Head of caudate nucleus (tissue), 42 donors: ENCODE results near the gene HAND2.

Experiments
- DNase-seq, 42 donors: peaks; one replicate each; pipeline versions ENCODE4 v3.0.0 to v3.0.0-alpha.2; 2020 to 2021; ENCODE audit warnings: mixed read lengths in 7 of 42
- intact Hi-C: fragments of 100-400 bp; cut with DNase I; formaldehyde crosslinking; loops from one replicate; pipeline ENCODE4 v1.15.0; 2022

HAND2 gene

DNA sequence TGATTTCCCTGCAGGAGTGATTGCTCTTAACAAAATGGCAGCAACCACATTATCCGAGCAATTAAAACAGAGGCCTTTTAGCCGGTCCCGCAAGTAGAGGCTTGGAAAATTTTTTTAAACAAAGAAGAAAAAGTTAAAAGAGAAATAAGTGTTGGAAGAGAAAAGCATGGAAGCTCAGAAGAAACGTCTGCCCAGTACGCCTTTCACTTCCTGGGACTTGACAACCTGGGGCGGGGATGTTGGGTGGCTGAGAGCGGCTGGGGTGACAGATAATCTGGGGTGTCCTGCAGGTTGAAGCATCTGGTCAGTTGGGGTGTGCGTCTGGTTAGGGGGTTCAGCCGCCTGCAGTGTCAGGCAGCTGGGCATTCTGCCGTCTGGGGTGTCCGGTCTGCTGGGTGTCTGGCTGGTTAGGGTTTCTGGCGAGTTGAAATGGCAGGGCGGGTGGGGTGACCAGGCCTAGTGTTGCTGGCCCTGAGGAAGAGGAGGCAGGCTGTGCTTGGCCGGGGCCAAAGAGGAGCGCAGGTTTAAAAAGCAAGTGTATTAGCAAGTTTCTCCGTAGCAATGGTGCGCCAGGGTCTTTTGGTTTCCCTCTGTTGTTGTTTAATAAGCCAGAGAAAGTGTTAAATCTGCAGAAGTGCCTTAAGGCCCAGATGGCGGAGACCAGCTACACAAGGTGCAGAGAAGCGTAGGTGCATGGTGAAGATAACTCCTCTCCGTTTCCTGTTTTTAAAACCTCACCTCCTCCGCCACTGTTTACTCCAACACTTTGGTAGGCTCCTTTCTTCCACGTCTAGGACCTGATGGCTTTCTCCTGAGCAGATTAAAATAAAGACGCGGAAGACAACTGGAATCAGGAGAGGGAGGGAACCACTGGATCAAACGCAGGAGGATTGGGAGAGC is 5.6 kb downstream of the HAND2 start:
- intact Hi-C loops: no loop called here

DNA sequence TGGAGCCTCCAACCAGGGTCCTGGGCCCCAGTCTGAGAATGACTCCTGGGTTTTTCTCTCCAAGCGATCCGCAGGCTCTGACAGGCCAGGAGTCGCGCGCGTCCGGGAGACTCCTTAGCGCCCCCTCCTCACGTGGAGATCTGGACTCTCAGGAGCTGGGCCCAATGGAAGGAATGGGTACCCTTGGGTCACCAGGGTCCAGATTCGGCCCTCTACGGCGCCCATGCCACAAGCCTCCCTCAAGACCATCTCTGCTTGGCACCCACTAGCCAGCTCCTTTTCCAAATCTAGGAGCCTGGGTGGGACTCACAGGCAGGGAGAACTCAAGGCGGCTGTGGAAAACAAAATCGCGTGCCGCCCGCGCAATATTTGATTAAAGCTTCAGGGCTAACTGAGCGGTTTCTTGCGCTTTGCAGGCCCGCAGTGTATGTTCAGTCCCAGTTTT is 7.1 kb downstream of the HAND2 start:
- intact Hi-C loops: no loop called here
- DNase-seq: peak in 1 of 42 donors; percentile 40

More for the DNA sequence above, 5.6 kb downstream of the HAND2 start:
- DNase-seq: peak in 1 of 42 donors; percentile 35

DNA sequence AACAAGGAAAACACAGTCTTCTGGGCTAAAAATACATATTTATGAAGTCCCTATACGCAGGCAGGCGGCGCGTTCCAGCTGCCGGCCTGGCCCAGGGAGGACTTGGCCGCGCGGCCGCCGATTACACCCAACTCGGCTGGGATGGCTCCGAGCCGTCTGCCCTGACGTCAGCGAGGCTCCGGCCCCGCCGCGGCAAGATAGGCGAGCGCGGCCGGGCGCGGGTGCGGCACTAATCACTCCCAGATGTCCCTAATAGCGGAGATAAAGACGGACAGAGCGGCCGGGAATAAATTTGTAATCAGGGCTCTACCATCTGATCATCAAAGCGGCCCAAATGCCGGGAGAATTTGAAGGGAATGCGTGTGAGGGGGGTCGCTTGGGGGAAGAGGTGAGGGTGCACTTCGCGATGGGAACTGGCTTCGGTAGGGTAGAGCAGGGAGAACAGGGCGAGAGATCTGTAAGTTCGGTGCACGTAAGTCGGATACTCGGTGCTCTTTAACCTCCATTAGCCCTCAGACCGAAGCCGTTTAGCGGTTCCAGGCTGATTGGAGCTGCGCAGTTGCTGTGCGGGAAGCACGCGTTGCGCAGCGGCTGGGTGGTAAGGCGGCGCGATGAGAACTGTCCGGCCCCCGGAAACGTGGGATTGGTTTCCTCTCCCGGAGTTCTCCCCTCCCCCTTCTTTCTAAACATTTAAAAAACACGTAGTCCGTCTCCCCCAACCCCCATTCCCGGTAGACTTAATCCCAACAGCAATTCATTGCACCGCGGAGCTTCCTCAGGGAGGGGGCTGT is 7.7 kb downstream of the HAND2 start:
- intact Hi-C loops: no loop called here
- DNase-seq: peak in 5 of 42 donors; percentile 34 to 60 (median 49)

DNA sequence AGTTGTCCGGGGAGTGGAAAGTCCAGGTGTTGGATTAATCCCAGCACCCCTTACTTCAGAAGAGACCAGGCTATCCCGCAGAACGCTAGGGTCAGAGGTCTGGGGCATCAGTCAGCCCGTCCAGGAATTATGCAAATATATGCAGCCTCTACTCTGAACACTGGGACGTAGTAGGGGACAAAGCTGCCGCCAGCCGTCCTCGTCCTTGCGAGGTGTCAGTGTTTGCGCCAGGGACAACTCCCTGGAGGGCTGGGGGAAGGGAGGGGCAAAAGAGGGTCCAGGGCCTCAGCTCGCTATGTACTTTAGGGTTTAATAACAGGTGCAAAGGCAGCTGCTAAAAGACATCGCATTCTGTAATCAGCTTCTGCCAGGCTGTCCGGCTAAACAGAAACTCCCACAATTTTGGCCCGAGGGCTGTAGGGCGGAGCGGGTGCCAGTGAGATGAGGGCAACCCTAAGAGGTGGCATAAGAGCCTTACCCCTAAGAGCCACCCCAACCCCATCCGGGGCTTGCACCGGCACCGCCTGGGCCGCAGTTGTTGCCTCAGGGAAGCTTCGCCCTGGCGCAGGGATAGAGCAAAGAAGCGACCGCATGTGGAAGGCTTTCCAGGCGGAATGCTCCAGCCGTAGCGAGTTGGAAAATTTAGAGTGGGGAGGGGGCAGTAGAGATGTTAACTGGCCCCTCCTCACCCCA is 8.4 kb downstream of the HAND2 start:
- intact Hi-C loops: no loop called here
- peak in 1 of 42 donors; percentile 39 for DNase-seq

DNA sequence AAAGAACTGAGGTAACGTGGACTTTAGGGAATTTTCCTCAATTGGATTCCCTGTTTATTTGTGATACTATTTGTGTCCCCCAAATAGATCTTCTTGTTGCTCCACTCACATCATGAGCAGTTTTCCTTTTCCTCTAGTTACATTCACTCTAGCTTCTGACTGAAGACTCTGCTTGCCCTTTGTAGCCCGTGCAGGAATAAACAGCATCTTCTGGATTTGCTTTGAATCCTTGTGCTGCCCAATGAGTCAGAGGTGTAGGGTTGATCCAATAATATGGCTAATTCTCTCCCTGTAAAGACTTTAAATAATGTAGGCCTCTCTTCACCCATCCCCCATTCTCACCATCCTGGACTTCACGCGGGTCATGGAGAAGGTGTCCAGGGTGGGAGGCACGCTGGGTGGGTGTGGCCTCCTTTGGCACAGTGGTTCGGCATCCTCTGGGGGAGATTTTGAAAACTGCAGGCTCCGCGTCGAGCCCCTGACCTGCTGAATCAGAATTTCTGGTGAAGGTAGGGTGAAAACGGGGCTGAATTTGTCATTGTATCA is 9.0 kb downstream of the HAND2 start:
- intact Hi-C loops: no loop called here

DNA sequence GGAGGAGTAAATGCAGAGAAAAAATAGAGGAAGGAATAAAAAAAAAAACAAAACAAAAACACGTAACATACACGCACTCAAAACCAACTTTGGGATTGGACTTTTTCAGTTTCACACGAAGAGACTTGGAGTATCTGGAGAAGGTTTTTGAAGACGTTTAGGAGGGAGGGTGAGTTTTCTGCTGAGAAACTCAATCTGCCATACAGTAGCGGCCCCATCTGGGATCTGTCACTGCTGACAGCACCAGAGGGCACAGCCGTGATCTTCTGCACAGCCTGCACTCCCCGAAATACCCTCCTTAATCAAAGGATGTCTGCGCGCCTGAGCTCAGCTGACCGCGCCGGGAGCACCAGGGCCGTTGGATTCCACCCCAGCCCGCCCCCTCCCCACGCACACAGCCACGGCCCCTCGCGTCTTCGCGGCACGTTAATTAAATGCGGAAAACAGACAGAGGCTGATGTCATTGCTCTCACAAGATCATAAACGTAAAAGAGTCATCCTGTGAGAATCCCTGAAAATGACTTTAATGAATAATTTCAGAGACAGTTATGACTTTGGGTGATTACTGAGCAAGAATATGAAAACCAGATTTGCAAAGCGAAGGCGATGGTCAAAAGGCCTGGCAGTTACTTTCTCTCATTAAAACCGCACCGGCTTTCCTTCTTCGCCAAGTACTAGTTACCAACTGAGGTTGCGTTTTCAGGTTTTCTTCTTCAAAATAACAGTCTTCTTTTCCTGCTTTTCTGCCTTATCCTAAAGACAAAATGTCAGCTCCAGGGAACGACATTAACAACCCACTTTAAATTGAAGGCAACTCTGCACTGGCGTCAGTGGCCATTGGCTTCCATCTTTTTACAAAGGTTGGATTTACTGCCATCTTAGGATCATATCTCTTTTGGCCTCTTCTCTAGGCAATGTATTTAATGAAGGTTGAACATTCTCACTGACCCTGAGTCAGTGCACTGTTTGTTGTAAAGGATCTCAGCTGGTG is 10.6 kb downstream of the HAND2 start:
- intact Hi-C loops: no loop called here
- peak in 1 of 42 donors; percentile 29 for DNase-seq

More for the DNA sequence above, 9.0 kb downstream of the HAND2 start:
- peak in 1 of 42 donors; percentile 8 for DNase-seq

DNA sequence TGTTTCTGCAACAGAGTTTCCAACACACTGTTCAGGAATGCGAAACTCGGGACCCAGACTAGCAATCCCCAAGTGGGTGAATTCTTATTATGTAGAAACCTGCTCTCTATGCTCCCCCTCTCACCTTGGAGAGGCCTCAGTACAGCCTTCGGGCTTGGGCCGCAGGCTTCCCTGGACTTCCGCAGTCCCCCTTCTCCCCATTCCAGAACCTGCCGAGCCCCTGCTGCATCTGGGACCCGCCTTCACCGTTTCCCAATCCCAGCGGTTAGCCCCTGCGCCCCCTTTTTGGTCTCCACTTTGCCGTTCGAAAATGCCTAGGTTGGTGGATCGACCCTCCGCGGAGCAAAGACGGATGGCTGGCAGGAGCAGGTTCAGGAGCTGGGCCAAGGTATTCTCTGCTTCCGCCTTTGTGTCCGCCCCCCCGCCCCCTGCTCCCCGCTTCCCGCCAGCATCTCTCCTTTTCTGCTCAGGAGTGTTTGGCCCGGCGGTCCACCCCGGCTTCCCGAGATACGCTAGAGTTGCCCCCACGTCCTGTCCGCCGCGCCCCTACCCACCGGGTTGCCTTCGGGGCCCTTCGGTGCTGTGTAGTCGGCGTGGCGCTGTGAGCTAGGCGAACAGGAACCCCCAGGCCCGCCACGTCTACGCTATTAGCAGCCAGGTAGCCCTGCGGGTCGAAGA is 11.5 kb downstream of the HAND2 start:
- DNase-seq: peak in 1 of 42 donors; percentile 35
- intact Hi-C loops: no loop called here

DNA sequence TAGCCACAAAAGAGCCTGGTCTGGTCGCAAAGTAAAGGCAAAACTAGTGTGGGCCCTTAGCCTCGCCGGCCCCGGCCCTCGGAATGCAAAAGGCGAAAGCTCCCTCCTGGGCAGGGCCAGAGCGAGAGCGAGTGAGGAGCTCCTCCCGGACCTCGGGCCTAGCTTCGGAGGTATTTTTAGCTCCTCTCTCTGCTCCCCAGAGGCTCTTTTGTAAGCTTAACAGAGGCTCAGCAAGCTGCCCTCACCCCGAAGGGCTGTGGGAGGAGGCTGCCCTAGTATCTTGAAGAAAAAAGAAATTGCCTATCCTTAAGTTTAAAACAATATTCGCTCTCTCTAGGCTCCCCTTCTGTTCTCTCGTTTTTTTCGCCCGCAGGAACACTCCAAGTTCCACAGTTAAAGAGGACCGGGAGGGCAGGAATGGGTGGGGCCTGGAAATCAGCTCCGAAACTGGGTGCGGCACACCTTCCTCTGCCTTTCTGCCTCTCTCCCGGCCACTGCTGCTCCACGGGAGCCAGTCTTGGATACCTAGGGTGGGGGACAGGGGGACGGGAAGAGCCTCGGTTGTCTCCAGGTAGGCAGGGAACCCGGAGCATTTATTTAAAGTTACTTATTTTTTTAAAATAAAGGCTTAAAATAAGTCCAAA is 12.1 kb downstream of the HAND2 start:
- DNase-seq: peak in 1 of 42 donors; percentile 24
- intact Hi-C loops: no loop called here

DNA sequence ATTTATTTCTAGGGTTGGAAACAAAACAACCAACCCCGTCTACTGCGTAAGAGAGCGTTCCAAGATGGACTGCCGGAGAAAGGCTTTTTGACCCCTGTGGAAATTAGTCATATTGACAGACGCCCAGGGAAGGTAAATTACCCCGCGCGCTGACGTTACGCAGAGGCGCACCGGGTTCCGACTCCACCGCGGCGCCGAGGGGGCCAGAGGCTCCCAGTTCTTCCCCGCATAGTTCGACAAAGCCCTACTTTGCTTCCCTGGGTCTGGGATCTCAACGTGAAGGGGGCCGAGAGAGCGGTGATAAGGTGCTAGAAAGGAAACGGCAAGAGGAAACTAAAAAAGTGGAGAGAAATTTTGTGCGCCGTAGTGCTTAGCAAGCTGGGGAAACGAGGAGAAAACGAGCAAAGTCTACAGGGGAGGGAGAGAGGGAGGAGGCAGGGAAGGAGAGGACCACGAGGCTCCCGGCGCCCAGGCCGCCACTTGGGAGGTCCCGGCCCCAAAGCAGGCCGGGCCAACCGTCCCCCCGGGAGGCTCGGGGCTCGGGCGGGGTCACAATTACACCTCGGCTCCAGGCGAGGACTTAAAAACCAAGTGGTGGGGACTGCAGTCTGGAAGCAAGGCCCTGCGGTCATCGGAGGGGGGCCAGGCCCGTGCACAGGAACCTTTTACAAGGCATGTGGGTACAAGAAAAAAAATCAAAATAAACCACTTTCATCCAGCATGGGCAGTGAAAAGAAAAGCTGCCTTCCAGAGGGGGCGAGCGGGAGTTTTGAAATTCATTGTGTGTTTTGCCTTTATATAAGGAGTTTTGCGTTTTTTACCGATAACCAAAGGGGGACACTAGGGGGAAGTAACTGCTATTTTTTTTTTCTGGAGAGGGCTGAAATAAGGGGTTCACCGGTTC is 13.2 kb downstream of the HAND2 start:
- intact Hi-C loops: no loop called here
- peak in 1 of 42 donors; percentile 40 for DNase-seq

DNA sequence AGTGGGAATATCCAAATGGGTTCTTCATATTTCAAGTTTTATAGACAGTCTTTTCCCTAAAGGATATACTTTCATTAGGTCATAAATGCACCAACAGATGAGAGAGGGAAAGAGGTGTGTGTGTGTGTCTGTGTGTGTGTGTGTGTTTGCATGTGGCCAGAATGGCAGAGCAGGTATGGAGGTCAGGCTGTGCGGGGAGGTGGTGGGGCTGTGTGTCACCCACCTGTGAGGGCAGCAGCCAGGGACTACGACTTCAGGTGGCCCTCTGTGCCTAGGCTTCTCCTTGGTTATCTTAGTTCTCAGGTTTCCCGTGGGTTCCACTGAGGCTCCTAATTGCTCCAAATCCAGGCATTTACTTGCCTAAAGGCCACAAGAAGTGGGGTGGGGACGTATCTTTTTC is 14.6 kb downstream of the HAND2 start:
- DNase-seq: no peak
- intact Hi-C loops: no loop called here

DNA sequence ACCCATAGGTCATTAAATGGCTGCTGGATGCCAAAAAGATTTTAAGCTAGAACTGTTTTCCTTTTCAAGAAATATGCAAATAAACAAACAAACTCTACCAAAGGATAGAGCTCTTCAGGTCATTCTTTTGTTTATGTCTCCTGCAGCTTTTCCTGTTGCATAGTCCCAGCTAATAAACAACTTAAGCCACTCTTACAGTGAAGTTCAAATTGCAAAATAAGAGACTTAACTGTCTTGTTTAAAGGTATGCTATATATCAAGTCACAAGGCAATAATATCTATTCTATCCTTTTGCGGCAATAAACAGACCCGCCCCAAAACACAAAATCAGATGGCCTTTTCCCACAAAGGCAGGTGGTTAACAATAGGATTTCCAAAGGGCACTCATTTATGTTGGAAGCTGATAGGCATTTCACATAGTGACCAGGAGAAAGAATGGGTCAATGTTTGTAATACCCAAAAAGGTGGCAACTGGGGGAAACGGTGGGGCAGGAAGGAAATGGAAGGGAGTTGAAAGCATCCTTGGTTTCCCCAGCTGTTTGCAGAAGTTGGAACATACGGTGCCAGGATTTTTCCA is 15.3 kb downstream of the HAND2 start:
- DNase-seq: no peak
- intact Hi-C loops: no loop called here

DNA sequence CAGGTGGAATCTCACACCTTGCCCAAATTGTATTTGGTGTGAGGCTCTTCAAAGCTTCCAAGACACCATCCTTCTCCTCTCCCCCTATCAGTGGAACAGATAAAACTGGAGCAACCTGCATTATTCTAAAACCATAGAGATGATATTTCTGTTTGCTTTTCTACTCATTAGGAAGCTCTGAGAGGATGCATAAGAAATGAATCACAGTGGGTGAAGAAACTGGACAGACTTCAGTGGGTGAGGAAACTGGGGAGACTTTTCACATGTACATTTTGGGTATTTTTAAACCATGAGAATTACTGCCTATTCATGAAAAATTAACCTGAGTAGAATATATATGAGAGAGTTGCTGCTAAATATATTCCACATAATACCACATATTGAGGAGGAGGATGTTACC is 16.4 kb downstream of the HAND2 start:
- DNase-seq: no peak

DNA sequence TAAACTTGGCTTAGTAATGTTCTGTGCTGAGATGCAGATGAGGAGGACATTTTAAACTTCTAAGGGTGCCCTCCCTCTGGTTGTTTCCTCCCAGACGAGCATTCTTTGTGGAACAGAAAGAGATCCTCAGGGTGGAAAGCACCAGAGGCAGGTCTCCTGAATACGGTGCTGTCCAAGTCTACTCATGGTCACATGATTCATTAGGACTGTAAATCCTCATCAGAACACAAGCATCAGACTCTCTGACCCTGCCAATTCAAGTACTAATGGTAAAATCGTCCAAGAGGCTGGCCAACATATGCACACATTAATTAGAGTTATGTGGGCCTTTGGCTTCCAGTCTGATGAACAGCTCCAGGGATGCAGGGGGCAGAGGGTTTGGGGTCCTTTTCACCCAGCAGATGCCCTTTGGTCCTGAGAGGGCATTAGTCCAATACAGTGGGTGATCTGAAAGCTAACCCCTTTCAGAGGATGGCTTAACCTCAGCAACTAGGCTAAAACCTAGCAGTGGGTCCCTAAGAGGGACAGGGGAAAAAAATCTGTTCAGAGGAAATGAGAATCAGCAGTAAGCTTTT is 18.2 kb downstream of the HAND2 start:
- intact Hi-C loops: no loop called here
- no peak for DNase-seq

More for the DNA sequence above, 16.4 kb downstream of the HAND2 start:
- intact Hi-C loops: no loop called here

DNA sequence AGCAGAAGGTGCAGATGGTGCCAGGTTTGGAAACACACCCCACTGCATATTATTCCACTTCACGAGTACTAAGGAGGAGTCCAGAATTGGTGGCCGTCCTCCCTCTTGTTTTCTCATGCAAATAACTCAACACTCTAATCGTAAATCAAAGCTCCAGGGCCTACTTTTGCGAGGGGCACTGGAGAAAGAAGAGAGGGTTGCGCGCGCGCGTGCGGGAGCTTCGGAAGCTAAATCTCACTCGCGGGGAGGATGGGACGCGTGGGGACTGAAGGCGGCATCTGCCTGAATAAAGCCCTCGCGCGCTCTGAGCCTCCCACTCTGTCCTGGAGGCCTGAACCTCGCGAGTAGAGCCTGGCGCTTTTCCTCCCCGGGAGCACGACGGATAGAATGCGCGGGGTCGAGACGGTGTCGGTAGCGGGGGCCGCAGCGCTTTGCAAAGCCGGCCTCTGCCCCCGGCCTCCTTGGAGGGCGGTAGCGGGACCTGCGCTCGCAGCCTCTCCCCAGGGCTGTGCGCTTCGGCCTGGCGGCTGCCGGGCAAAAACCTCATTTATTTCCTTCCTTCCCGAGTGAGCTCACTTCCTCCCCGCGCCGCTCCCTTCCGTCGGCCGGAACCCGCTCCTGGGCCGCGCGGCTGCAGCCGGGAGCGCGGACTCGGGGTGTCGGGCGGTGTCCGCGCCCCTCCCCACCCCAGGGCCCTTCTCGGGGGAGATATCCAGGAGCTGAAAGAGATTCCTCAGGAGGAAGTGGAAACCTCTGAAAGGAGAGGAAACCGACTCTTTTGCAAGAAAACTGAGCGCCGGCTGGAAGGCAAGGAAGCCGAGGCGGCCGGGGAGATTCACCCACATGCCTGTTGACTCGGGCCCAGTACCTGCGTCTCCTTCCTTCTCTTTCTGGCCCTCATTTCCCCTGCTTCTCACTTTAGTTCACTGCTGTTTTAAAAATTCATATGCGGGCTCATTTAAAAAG is 20.7 kb downstream of the HAND2 start:
- peak in 1 of 42 donors; percentile 41 for DNase-seq
- intact Hi-C loops: no loop called here
